ENCODE measurements around the gene LRPPRC.

LRPPRC gene

GRCh38 chr2:43840965-43841364, 154.8 kb downstream of the LRPPRC start:
- no peak for DNase-seq (ENCODE audit: low read depth)
- TF ChIP-seq, protein P1, sequence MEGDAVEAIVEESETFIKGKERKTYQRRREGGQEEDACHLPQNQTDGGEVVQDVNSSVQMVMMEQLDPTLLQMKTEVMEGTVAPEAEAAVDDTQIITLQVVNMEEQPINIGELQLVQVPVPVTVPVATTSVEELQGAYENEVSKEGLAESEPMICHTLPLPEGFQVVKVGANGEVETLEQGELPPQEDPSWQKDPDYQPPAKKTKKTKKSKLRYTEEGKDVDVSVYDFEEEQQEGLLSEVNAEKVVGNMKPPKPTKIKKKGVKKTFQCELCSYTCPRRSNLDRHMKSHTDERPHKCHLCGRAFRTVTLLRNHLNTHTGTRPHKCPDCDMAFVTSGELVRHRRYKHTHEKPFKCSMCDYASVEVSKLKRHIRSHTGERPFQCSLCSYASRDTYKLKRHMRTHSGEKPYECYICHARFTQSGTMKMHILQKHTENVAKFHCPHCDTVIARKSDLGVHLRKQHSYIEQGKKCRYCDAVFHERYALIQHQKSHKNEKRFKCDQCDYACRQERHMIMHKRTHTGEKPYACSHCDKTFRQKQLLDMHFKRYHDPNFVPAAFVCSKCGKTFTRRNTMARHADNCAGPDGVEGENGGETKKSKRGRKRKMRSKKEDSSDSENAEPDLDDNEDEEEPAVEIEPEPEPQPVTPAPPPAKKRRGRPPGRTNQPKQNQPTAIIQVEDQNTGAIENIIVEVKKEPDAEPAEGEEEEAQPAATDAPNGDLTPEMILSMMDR (IDR thresholded peaks at IDR 0.05; ENCODE audit: low read depth, low read length, missing control alignments) = no peak
- H3K4me3 ChIP-seq (ENCODE audit: low read depth, low read length) = no peak overlapping the region

GRCh38 chr2:43839776-43840564, 155.8 kb downstream of the LRPPRC start:
- TF ChIP-seq, protein P1 (IDR thresholded peaks at IDR 0.05; ENCODE audit: low read depth, low read length, missing control alignments) = no peak
- DNase-seq (ENCODE audit: low read depth) = no peak
- H3K4me3 ChIP-seq (ENCODE audit: low read depth, low read length) = no peak overlapping the region

DNA sequence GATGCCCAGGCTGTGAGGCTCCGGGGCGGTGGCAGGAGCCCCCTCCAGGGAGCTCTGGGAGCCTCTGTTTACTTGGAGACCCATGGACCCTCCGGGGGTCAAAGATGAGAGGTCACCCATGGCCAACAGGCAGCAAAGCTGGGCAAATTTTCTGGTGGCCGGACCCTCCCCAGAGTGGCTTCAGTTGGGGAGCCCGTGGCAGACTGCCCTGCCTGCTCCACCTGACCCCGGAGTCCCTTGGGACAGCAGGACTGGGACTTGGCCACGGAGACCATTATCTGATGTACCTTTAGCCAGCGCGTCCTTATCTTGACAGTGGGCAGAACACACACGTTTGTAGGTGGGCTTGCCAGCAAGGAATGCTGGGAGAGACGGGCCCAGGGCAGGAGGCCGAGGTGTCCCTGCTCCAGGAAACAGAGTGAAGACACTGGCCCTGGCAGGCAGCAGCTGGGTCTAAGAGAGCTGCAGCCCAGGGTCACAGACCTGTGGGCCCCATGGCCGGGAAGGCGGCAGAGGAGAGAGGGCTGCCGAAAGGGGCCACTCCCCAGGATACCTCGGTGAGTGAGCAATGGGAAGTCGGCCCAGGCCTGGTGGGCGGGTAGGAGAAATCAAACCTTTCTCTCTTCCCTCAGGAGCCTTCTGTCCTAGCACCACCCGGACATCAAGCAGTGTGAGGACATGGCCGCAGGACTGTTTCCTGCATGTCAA, 157.1 kb downstream of the LRPPRC start, which contains the start of the genes ABCG5 and ABCG8:
Gene ABCG5 (minus strand): TSS at position 280 of the 708 bp plus-strand sequence. CDS start 160 bp downstream, at position 120.
Gene ABCG8 (plus strand): TSS at position 412 of the 708 bp plus-strand sequence. CDS start 83 bp downstream, at position 495.
- TF ChIP-seq, protein P1 (IDR thresholded peaks at IDR 0.05; ENCODE audit: low read depth, low read length, missing control alignments) = no peak
- H3K4me3 ChIP-seq (ENCODE audit: low read depth, low read length) = no peak within 1 kb of the TSS
- DNase-seq (ENCODE audit: low read depth) = no peak

DNA sequence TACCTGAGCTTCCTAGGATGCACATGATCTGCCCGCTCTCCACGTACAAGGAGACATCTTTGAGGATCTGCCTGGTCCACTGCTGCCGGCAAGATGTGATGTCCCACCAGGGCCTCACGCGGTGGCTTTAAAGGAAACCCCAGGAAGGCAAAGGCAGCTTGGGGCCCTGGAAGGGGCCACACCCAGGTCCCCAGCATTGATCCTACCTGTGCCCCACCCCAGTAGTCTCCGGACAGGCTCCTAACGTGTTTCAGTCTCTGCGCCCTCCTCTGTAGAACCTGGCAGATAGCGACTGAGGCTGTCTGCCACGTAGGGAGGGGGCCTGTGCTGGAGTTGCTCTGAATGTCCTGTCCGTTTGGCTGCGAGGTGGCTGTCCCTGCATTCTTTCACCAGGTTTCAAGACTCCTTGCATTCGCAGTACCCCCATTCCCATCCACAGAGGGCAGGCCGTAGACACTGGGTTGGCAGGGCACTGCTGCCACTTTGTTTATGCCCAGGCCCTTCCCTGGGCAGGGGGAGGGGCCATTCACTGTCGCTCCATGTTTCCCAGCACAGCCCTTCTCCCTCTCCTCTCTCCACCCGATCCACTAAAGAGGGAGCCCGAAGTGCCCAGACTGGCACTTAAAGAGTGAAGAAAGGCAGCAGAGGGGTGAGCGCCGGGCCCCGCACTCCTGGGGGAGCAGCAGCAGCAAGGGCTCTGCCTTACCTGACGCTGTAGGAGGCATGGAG, 157.8 kb downstream of the LRPPRC start:
- no peak for DNase-seq (ENCODE audit: low read depth)
- TF ChIP-seq, protein P1 (IDR thresholded peaks at IDR 0.05; ENCODE audit: low read depth, low read length, missing control alignments) = no peak
- no peak overlapping the region for H3K4me3 ChIP-seq (ENCODE audit: low read depth, low read length)

DNA sequence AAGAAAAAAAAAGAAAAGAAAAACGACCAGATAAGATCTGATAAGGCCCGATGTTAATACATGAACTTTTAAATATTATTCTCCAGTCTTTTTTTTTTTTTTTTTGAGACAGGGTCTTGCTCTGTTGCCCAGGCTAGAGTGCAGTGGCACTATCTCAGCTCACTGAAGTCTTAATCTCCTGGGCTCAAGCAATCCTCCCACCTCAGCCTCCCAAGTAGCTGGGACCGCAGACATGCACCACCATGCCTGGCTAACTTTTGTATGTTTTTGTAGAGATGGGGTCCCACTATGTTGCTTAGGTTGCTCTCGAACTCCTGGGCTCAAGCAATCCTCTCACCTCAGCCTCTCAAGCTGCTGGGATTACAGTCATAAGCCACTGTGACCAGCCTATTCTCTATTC, 158.8 kb downstream of the LRPPRC start:
- no peak for DNase-seq (ENCODE audit: low read depth)
- H3K4me3 ChIP-seq (ENCODE audit: low read depth, low read length) = no peak overlapping the region
- TF ChIP-seq, protein P1 (IDR thresholded peaks at IDR 0.05; ENCODE audit: low read depth, low read length, missing control alignments) = no peak
